Measurements from ENCODE around the gene FAM200C. TPM values are rescaled to one million over a fixed set of nuclear protein-coding genes. Genes with fewer than 3 reads are reported as not detected.

The FAM200C gene
- total RNA-seq, 1 experiment from 2014 or later: 3.2 TPM

DNA sequence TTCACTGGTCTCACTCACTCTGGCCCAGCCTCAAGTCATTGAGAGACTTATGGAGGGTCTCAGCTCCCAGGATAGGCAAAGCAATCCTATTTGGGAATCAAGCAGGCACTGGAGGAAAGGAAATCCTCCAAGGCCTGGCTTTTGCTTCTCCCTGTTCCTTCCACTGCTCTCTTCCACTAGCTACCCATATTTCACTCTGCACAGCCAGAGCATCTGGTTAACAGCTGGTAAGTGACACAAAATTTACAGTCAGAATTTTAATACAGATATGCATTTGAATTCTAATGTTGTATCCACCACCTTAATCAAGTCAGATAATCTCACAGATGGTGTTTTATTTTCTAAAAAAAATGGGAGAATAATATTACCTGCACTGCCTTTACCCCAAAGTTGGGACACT lies 28.6 kb downstream of the FAM200C start:
- no peaks in the 10 kb centered on the region for H3K4me1 ChIP-seq
- ChIA-PET POLR2A (no interaction called here), CTCF (interaction anchor here (1.2 kb wide), 1 partner anchor 26 kb away, joined by 4 read pairs; no protein-coding TSS in a partner anchor)
- H3K27me3 ChIP-seq (replicated peaks; ENCODE audit: control insufficient read depth, insufficient read depth, low read length): no peaks in the 10 kb centered on the region
- no peak overlapping the region for H3K4me3 ChIP-seq (ENCODE audit: low read depth, low read length)
- intact Hi-C loops (cut with micrococcal nuclease; ENCODE audit: unreplicated experiment): no loop called here
- peak overlapping the region; percentile 64 for H3K4me3 Mint-ChIP-seq (ENCODE audit: unreplicated experiment)
- H3K27ac Mint-ChIP-seq (ENCODE audit: unreplicated experiment): no peak overlapping the region
- TF ChIP-seq, protein P1, sequence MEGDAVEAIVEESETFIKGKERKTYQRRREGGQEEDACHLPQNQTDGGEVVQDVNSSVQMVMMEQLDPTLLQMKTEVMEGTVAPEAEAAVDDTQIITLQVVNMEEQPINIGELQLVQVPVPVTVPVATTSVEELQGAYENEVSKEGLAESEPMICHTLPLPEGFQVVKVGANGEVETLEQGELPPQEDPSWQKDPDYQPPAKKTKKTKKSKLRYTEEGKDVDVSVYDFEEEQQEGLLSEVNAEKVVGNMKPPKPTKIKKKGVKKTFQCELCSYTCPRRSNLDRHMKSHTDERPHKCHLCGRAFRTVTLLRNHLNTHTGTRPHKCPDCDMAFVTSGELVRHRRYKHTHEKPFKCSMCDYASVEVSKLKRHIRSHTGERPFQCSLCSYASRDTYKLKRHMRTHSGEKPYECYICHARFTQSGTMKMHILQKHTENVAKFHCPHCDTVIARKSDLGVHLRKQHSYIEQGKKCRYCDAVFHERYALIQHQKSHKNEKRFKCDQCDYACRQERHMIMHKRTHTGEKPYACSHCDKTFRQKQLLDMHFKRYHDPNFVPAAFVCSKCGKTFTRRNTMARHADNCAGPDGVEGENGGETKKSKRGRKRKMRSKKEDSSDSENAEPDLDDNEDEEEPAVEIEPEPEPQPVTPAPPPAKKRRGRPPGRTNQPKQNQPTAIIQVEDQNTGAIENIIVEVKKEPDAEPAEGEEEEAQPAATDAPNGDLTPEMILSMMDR (IDR thresholded peaks at IDR 0.05; ENCODE audit: insufficient read depth in 1 of 2, low read depth in 1 of 2, low read length in 1 of 2, severe bottlenecking in 1 of 2, unreplicated experiment in 1 of 2): no peak
- H3K9me3 ChIP-seq: no peaks in the 10 kb centered on the region
- no peak for DNase-seq
- no peaks in the 10 kb centered on the region for H3K9me3 Mint-ChIP-seq (ENCODE audit: unreplicated experiment)
- no peaks in the 10 kb centered on the region for H3K36me3 Mint-ChIP-seq (ENCODE audit: insufficient read depth, unreplicated experiment)
- H3K27me3 Mint-ChIP-seq (ENCODE audit: insufficient read depth, unreplicated experiment): peaks cover 21% of the 10 kb centered on the region
- BruUV-seq (replicated peaks): no TSS peak
- no peaks in the 10 kb centered on the region for H3K36me3 ChIP-seq (ENCODE audit: control insufficient read depth, insufficient read depth, low read length)
- H3K4me1 Mint-ChIP-seq (ENCODE audit: low read depth, unreplicated experiment): peaks cover 6% of the 10 kb centered on the region

- ChIA-PET POLR2A (no interaction called here), CTCF (interaction anchor here (0.5 to 1.2 kb wide), 2 partner anchors 25 to 360 kb away, joined by 3 to 4 read pairs; no protein-coding TSS in a partner anchor)
These were observed 29.2 kb downstream of the FAM200C start for GRCh38 chr5:160370713-160371034.

DNA sequence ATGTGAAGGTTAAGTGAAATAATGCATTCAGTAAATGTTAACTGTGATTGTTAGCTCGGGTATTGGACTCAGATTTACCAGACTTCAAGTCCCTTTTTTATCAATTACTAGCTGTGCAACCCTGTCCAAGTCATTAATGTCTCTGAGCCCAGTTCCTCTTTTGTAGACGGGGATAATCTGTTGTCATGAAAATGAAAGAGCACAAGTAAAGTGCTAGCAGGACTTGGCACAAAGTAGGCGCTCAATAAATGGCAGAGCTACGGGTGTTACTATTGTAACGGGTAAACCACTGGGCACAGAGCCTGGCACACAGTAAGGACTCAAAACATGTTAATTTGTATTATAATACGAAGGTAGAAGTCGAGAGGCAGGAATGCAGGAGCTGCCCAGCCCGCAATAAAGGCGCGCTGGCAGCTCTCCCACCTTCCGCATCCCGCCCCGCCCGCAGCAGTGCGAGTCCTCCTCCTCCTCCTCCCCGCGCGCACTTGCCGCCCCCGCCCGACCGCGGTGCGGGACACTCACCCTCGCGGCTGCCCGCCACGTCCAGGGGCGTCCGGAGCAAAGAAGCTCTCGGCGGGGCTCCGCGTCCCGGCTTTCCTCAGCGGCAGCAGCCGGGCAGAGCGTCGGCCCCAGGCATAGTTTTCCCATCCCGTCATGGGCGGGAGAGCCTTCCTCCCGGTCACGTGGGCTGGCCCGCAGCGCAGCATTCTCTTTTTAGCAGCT lies 29.7 kb downstream of the FAM200C start, which contains the start of gene C1QTNF2:
Gene C1QTNF2, minus strand, starts transcription at position 637 of the 723 bp plus-strand sequence. CDS start 15,615 bp downstream, outside the sequence.
- peaks cover 21% of the 10 kb centered on the region for H3K27me3 Mint-ChIP-seq (ENCODE audit: insufficient read depth, unreplicated experiment)
- peak in 1 of 2 experiments; percentile 38 for DNase-seq
- peak within 1 kb of the TSS; percentile 64 for H3K4me3 Mint-ChIP-seq (ENCODE audit: unreplicated experiment)
- POLR2A ChIA-PET: no interaction called here
- H3K4me1 Mint-ChIP-seq (ENCODE audit: low read depth, unreplicated experiment): peaks cover 6% of the 10 kb centered on the region
- CTCF ChIA-PET: interaction anchor here (0.5 to 1.2 kb wide), 2 partner anchors 25 to 360 kb away, joined by 3 to 4 read pairs; no protein-coding TSS in a partner anchor
- no TSS peak for BruUV-seq (replicated peaks)
- H3K9me3 ChIP-seq: no peaks in the 10 kb centered on the region
- H3K27me3 ChIP-seq (replicated peaks; ENCODE audit: control insufficient read depth, insufficient read depth, low read length): no peaks in the 10 kb centered on the region
- no peaks in the 10 kb centered on the region for H3K9me3 Mint-ChIP-seq (ENCODE audit: unreplicated experiment)
- H3K36me3 Mint-ChIP-seq (ENCODE audit: insufficient read depth, unreplicated experiment): no peaks in the 10 kb centered on the region
- H3K4me1 ChIP-seq: no peaks in the 10 kb centered on the region
- peak within 1 kb of the TSS; percentile 49 for H3K4me3 ChIP-seq (ENCODE audit: low read depth, low read length)
- H3K27ac Mint-ChIP-seq (ENCODE audit: unreplicated experiment): no peak within 1 kb of the TSS
- TF ChIP-seq, protein P1 (IDR thresholded peaks at IDR 0.05; ENCODE audit: insufficient read depth in 1 of 2, low read depth in 1 of 2, low read length in 1 of 2, severe bottlenecking in 1 of 2, unreplicated experiment in 1 of 2): no peak
- intact Hi-C loops (cut with micrococcal nuclease; ENCODE audit: unreplicated experiment): no loop called here
- H3K36me3 ChIP-seq (ENCODE audit: control insufficient read depth, insufficient read depth, low read length): no peaks in the 10 kb centered on the region

More at GRCh38 chr5:160370713-160371034, 29.2 kb downstream of the FAM200C start:
- no peaks in the 10 kb centered on the region for H3K36me3 Mint-ChIP-seq (ENCODE audit: insufficient read depth, unreplicated experiment)
- DNase-seq: no peak
- TF ChIP-seq, protein P1 (IDR thresholded peaks at IDR 0.05; ENCODE audit: insufficient read depth in 1 of 2, low read depth in 1 of 2, low read length in 1 of 2, severe bottlenecking in 1 of 2, unreplicated experiment in 1 of 2): no peak
- H3K27ac Mint-ChIP-seq (ENCODE audit: unreplicated experiment): no peak overlapping the region
- Histone ChIP-seq H3K4me3 (ENCODE audit: low read depth, low read length) (peak overlapping the region; percentile 49), H3K4me1 (no peaks in the 10 kb centered on the region), H3K36me3 (ENCODE audit: control insufficient read depth, insufficient read depth, low read length) (no peaks in the 10 kb centered on the region), H3K9me3 (no peaks in the 10 kb centered on the region), H3K27me3 (replicated peaks; ENCODE audit: control insufficient read depth, insufficient read depth, low read length) (no peaks in the 10 kb centered on the region)
- H3K4me3 Mint-ChIP-seq (ENCODE audit: unreplicated experiment): peak overlapping the region; percentile 64
- no TSS peak for BruUV-seq (replicated peaks)
- intact Hi-C loops (cut with micrococcal nuclease; ENCODE audit: unreplicated experiment): no loop called here
- H3K9me3 Mint-ChIP-seq (ENCODE audit: unreplicated experiment): no peaks in the 10 kb centered on the region
- H3K27me3 Mint-ChIP-seq (ENCODE audit: insufficient read depth, unreplicated experiment): peaks cover 21% of the 10 kb centered on the region
- H3K4me1 Mint-ChIP-seq (ENCODE audit: low read depth, unreplicated experiment): peaks cover 6% of the 10 kb centered on the region

All from Caco-2 (cell line).